Measurements from ENCODE around the gene ZNF408.
A peak's percentile ranks its signal among the peaks of the same experiment; 100 is the strongest.

ZNF408 gene

DNA sequence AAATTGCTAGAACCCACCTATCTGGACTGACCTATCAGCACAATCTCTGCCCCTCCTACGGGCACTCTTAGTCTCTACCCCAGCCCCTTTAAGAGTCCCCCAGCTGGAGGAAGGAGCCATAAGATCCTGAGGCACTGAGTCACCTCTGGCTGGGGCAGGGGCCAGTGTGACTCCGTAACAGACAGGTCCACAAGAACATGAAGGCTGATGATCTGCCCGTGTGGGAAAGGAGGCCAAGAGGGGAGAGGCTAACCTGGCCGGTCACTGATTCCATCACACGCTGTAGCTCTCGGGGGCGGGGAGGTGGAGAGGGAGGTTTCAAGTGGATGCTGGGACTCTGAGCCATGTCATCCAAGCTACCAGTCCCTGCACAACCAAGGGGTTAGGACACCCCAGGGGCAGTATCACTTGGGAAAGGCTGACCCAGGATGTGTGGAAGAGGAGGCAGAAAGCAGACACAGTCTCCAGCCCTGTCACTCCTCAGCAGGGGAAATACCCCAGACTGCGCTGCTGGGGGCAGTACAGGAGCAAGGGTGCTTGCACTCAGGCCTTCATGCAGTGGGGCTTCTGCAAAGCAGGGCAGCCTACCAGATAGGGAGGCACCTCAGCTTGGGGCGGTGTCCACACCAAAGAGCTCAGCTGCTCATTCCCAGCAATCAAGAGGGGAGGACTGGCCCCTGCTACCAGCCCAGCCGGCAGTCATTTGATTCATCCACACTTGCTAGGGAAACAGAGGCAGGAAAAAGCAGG lies 22.7 kb upstream of the ZNF408 start:
- Mint-ChIP-seq H3K9me3 (no peaks in the 10 kb centered on the region), H3K4me3 (no peak overlapping the region), H3K27ac (peak overlapping the region; percentile 16), H3K36me3 (ENCODE audit: low read depth) (peaks cover 16% of the 10 kb centered on the region), H3K4me1 (peaks cover 39% of the 10 kb centered on the region), H3K27me3 (ENCODE audit: low read depth, poor library complexity) (no peaks in the 10 kb centered on the region)
- no peak for DNase-seq
- TF ChIP-seq, protein P1, sequence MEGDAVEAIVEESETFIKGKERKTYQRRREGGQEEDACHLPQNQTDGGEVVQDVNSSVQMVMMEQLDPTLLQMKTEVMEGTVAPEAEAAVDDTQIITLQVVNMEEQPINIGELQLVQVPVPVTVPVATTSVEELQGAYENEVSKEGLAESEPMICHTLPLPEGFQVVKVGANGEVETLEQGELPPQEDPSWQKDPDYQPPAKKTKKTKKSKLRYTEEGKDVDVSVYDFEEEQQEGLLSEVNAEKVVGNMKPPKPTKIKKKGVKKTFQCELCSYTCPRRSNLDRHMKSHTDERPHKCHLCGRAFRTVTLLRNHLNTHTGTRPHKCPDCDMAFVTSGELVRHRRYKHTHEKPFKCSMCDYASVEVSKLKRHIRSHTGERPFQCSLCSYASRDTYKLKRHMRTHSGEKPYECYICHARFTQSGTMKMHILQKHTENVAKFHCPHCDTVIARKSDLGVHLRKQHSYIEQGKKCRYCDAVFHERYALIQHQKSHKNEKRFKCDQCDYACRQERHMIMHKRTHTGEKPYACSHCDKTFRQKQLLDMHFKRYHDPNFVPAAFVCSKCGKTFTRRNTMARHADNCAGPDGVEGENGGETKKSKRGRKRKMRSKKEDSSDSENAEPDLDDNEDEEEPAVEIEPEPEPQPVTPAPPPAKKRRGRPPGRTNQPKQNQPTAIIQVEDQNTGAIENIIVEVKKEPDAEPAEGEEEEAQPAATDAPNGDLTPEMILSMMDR (IDR thresholded peaks at IDR 0.05), result no peak

DNA sequence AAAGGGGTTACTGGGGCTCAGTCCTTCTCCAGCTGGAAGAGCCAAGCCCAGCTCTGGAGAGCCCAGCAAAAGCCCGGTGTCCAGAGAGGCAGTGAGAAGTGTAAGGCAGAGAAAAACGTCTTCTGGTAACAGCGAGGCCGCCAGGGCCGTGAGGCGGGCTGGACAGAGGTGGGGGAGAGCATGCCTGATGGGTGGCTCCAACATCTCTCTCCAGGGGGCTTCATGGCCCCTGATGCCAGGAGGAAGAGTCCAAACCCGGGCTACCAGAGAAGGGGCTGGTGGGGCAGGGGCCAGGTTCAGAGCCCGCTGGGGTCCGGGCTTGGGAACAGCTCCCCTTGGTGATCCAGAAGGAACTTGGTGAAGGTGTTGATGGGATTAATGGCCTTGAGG lies 22.1 kb upstream of the ZNF408 start:
- peaks cover 11% of the 10 kb centered on the region for H3K36me3 Mint-ChIP-seq (ENCODE audit: low read depth)
- H3K27ac Mint-ChIP-seq, result no peak overlapping the region
- peaks cover 39% of the 10 kb centered on the region for H3K4me1 Mint-ChIP-seq
- no peak overlapping the region for H3K4me3 Mint-ChIP-seq
- no peaks in the 10 kb centered on the region for H3K27me3 Mint-ChIP-seq (ENCODE audit: low read depth, poor library complexity)
- no peaks in the 10 kb centered on the region for H3K9me3 Mint-ChIP-seq
- TF ChIP-seq, protein P1 (IDR thresholded peaks at IDR 0.05), result no peak
- DNase-seq, result no peak

DNA sequence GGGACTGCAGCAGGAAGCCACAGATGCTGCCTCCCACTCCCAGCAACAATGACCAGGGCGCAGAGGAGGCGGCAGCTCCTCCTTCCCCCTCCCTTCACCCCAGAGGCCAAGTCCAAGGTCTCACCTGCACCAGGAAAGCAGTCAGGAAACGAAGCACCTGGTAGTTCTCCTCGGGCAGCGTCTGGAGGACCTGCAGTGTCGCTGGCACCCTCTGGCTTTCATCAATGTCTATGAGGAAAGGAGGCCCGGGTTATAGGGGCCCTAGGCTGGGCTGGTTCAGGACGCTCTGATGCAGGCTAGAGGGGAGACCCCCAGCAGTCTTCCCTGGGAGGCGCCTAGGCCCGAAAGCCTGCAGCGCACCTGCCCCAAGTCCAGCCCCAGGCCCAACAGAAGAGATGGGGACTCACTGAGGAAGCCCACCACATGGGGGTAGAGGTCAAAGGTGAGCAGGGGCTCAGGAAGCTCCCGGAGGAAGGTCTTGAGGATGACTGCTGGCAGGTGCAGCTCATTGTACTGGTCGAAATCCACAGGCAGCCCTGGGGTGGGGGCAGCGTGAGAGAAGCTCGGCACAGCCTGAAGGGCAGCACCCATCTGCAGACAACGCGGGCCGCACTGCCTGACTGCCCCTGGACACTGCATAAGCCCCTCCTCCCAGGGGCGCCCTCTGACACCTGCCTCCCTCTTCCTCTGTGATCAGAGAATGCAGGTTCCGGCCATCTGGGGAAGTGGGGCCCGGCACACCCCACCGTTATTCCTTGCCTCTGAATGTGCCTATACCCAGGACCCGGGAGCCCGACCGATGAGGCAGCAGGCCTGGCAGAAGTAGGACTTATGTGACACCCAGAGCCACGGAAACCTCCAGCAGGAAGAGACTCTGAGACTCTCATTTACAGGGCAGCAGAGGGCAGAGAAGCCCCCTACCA lies 21.3 kb upstream of the ZNF408 start:
- no peak overlapping the region for H3K27ac Mint-ChIP-seq

DNA sequence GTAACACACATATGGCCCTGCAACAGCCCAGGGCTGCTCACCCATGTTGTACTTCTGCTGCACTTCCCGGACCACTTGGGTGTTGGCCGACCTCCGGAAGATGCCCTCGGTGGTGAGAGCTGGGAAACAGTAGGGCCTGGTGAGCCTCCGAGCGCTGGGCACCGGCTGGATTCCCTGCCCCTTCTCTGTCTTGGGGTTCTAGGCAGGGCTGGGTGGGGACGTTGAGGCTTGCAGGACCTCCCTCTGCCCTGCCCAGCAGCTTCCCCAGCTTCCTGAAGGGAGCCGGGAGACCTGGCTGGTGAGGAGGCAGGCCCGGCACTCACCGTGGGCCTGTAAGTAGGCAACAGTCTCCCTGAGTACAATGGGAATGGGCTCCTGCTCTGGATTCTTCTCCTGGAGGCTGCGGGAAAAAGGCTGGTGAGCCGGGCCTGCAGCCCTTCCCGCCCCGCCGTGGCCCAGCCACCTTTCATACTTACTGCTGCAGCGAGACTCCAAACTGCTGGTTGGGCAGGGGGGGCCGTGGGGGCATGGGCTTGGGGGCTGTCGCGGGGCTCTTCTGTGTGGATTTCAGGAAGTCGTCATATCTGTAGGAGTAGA lies 20.6 kb upstream of the ZNF408 start:
- Mint-ChIP-seq H3K27ac (peak overlapping the region; percentile 90), H3K27me3 (ENCODE audit: low read depth, poor library complexity) (no peaks in the 10 kb centered on the region), H3K4me1 (peaks cover 26% of the 10 kb centered on the region), H3K4me3 (no peak overlapping the region), H3K36me3 (ENCODE audit: low read depth) (peaks cover 11% of the 10 kb centered on the region), H3K9me3 (no peaks in the 10 kb centered on the region)
- no peak for DNase-seq
- TF ChIP-seq, protein P1 (IDR thresholded peaks at IDR 0.05), result no peak

More for the DNA sequence above, 21.3 kb upstream of the ZNF408 start:
- H3K4me1 Mint-ChIP-seq, result peaks cover 34% of the 10 kb centered on the region
- no peak overlapping the region for H3K4me3 Mint-ChIP-seq
- DNase-seq, result no peak
- TF ChIP-seq, protein P1 (IDR thresholded peaks at IDR 0.05), result no peak
- no peaks in the 10 kb centered on the region for H3K27me3 Mint-ChIP-seq (ENCODE audit: low read depth, poor library complexity)
- H3K9me3 Mint-ChIP-seq, result no peaks in the 10 kb centered on the region
- peaks cover 11% of the 10 kb centered on the region for H3K36me3 Mint-ChIP-seq (ENCODE audit: low read depth)

DNA sequence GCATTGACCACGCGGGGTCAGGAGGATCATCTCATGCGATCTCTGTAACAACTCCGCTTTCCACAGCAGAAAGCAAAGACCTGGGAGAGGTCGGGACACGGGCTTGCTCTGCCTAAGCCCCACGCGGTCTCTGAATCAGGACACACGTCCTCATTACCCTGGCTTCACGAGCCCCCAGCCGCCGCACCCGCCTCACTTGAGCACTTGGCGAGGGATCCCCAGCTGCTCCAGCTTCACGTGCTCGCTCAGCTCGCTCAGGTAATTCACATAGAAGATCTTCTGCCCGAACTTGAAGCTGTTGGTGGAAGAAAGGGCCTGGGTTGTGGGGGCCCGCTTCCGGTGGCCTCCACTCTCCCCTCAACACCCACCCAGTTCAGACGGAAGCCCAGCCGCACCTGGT lies 20.0 kb upstream of the ZNF408 start:
- no peak overlapping the region for H3K4me3 Mint-ChIP-seq
- peaks cover 11% of the 10 kb centered on the region for H3K36me3 Mint-ChIP-seq (ENCODE audit: low read depth)
- TF ChIP-seq, protein P1 (IDR thresholded peaks at IDR 0.05), result no peak
- peaks cover 21% of the 10 kb centered on the region for H3K4me1 Mint-ChIP-seq
- no peaks in the 10 kb centered on the region for H3K9me3 Mint-ChIP-seq
- DNase-seq, result no peak
- H3K27ac Mint-ChIP-seq, result peak overlapping the region; percentile 90
- H3K27me3 Mint-ChIP-seq (ENCODE audit: low read depth, poor library complexity), result no peaks in the 10 kb centered on the region
